GM12801 (cell line): Measurements from ENCODE around the gene AJM1.

Experiments
- CTCF ChIP-seq: IDR thresholded peaks from one replicate; pipeline ENCODE4 v1.5.1; 2011; ENCODE audit warnings: control low read depth; ENCODE audit not compliant: insufficient read length; ENCODE audit errors: extremely low read depth

Gene AJM1

GRCh38 chr9:136860933-136861873 is 18.9 kb downstream of the AJM1 start:
- no peak for TF ChIP-seq CTCF

- TF ChIP-seq CTCF: no peak
These were observed 19.7 kb downstream of the AJM1 start for GRCh38 chr9:136861874-136862457.

GRCh38 chr9:136862849-136863622 is 20.8 kb downstream of the AJM1 start:
- no peak for TF ChIP-seq CTCF

GRCh38 chr9:136863623-136864273 is 21.5 kb downstream of the AJM1 start:
- TF ChIP-seq CTCF: no peak

- TF ChIP-seq CTCF: no peak
These were observed 22.9 kb downstream of the AJM1 start for GRCh38 chr9:136865041-136865767.

GRCh38 chr9:136865768-136866103 is 23.5 kb downstream of the AJM1 start:
- TF ChIP-seq CTCF: no peak

GRCh38 chr9:136867480-136867879 is 25.2 kb downstream of the AJM1 start:
- TF ChIP-seq CTCF: no peak
